HEK293 (cell line): ENCODE results near the gene HCFC1.

Experiments used
- CTCF ChIA-PET: fragments of 350-600 bp; formaldehyde crosslinking; extraction: SDS; loops from one replicate; lab custom pipeline; 2021; ENCODE audit warnings: antibody characterized with exemption; lab: Yijun Ruan, JAX
- POLR2A ChIA-PET: fragments of 300-600 bp; formaldehyde crosslinking; extraction: SDS; loops from one replicate; lab custom pipeline; 2020; ENCODE audit warnings: antibody characterized with exemption, inconsistent platforms; lab: Yijun Ruan, JAX
- H3K27ac ChIP-seq: fragments of 200-500 bp; sonication (Bioruptor generic); 2 replicates; pipeline ENCODE4 v1.5.1; 2014; ENCODE audit warnings: low read depth, low read length, control low read depth, inconsistent platforms; ENCODE audit errors: extremely low read depth
- H3K36me3 ChIP-seq, 2 experiments: fragments of 200-500 bp in 1 of 2; sonication (Bioruptor generic) in 1 of 2; 1 replicate in 1 of 2; 2 replicates in 1 of 2; pipeline ENCODE4 v1.5.1; 2014 to 2017; ENCODE audit warnings: inconsistent platforms in 2 of 2, low read length in 2 of 2; ENCODE audit not compliant: control insufficient read depth in 2 of 2, insufficient read depth in 1 of 2
- H3K4me1 ChIP-seq: fragments of 200-500 bp; sonication (Bioruptor generic); 2 replicates; pipeline ENCODE4 v1.5.1; 2014; ENCODE audit warnings: mild to moderate bottlenecking, low read length, inconsistent platforms; ENCODE audit not compliant: control insufficient read depth, insufficient read depth
- H3K4me3 ChIP-seq: 2 replicates; pipeline ENCODE4 v1.5.1; 2011; ENCODE audit warnings: low read depth, mild to moderate bottlenecking, control low read depth, low read length, moderate library complexity
- H3K9me3 ChIP-seq: fragments of 200-500 bp; sonication (Bioruptor generic); 2 replicates; pipeline ENCODE4 v1.5.1; 2014; ENCODE audit warnings: low read depth, low read length, inconsistent platforms; ENCODE audit not compliant: control insufficient read depth, insufficient read depth
- ELK4 ChIP-seq: IDR thresholded peaks from 2 replicates; pipeline ENCODE4 v1.6.1; 2011; ENCODE audit warnings: mild to moderate bottlenecking, low read depth, low read length, borderline replicate concordance
- KLF16 ChIP-seq: fragments of 450-650 bp; formaldehyde crosslinking; IDR thresholded peaks from 2 replicates; pipeline ENCODE4 v1.5.1; 2017; ENCODE audit warnings: missing biosample characterization, missing genetic modification characterization
- SP2 ChIP-seq: fragments of 450-650 bp; formaldehyde crosslinking; IDR thresholded peaks from 2 replicates; pipeline ENCODE4 v1.5.1; 2016; ENCODE audit warnings: missing biosample characterization, missing genetic modification characterization
- SP3 ChIP-seq: fragments of 450-650 bp; formaldehyde crosslinking; IDR thresholded peaks from 2 replicates; pipeline ENCODE4 v1.5.1; 2016; ENCODE audit warnings: missing biosample characterization, missing genetic modification characterization
- ZBTB21 ChIP-seq: fragments of 450-650 bp; formaldehyde crosslinking; IDR thresholded peaks from 2 replicates; pipeline ENCODE4 v1.5.1; 2017; ENCODE audit warnings: missing biosample characterization, missing genetic modification characterization
- ZFP69B ChIP-seq: fragments of 450-650 bp; formaldehyde crosslinking; IDR thresholded peaks from 2 replicates; pipeline ENCODE4 v1.5.1; 2016; ENCODE audit warnings: missing biosample characterization, missing genetic modification characterization
- ZNF114 ChIP-seq: fragments of 450-650 bp; formaldehyde crosslinking; IDR thresholded peaks from 2 replicates; pipeline ENCODE4 v1.5.0; 2017; ENCODE audit warnings: missing biosample characterization, missing genetic modification characterization
- ZNF174 ChIP-seq: fragments of 450-650 bp; formaldehyde crosslinking; IDR thresholded peaks from 2 replicates; pipeline ENCODE4 v1.5.0; 2017; ENCODE audit warnings: missing biosample characterization, mild to moderate bottlenecking, missing genetic modification characterization
- ZNF184 ChIP-seq: fragments of 450-650 bp; IDR thresholded peaks from 2 replicates; pipeline ENCODE4 v1.5.1; 2018; ENCODE audit warnings: missing biosample characterization, mild to moderate bottlenecking, missing genetic modification characterization
- ZNF214 ChIP-seq: fragments of 450-650 bp; formaldehyde crosslinking; IDR thresholded peaks from 2 replicates; pipeline ENCODE4 v1.5.1; 2017; ENCODE audit warnings: missing biosample characterization, mild to moderate bottlenecking, missing genetic modification characterization, borderline replicate concordance
- ZNF23 ChIP-seq: fragments of 450-650 bp; formaldehyde crosslinking; IDR thresholded peaks from 2 replicates; pipeline ENCODE4 v1.5.1; 2016; ENCODE audit warnings: missing biosample characterization, missing genetic modification characterization, borderline replicate concordance
- ZNF239 ChIP-seq: fragments of 450-650 bp; formaldehyde crosslinking; IDR thresholded peaks from 2 replicates; pipeline ENCODE4 v1.5.1; 2016; ENCODE audit warnings: missing biosample characterization, missing genetic modification characterization
- ZNF248 ChIP-seq: fragments of 450-650 bp; formaldehyde crosslinking; IDR thresholded peaks from 2 replicates; pipeline ENCODE4 v1.5.1; 2017; ENCODE audit warnings: missing biosample characterization, missing genetic modification characterization
- ZNF302 ChIP-seq: fragments of 450-650 bp; formaldehyde crosslinking; IDR thresholded peaks from 2 replicates; pipeline ENCODE4 v1.5.1; 2016; ENCODE audit warnings: missing biosample characterization, missing genetic modification characterization, low read depth
- ZNF324 ChIP-seq: fragments of 450-650 bp; formaldehyde crosslinking; IDR thresholded peaks from 2 replicates; pipeline ENCODE4 v1.5.1; 2016; ENCODE audit warnings: missing biosample characterization, missing genetic modification characterization
- ZNF341 ChIP-seq: fragments of 450-650 bp; formaldehyde crosslinking; IDR thresholded peaks from 2 replicates; pipeline ENCODE4; 2016; ENCODE audit warnings: low read depth, missing biosample characterization, missing genetic modification characterization
- ZNF488 ChIP-seq: fragments of 450-650 bp; formaldehyde crosslinking; IDR thresholded peaks from 2 replicates; pipeline ENCODE4 v1.5.1; 2016; ENCODE audit warnings: missing biosample characterization, missing genetic modification characterization
- ZNF548 ChIP-seq: fragments of 450-650 bp; formaldehyde crosslinking; IDR thresholded peaks from 2 replicates; pipeline ENCODE4 v1.5.1; 2016; ENCODE audit warnings: missing biosample characterization, missing genetic modification characterization
- ZNF560 ChIP-seq: fragments of 450-650 bp; formaldehyde crosslinking; IDR thresholded peaks from 2 replicates; pipeline ENCODE4 v1.5.1; 2017; ENCODE audit warnings: missing biosample characterization, missing genetic modification characterization, borderline replicate concordance
- ZNF596 ChIP-seq: fragments of 450-650 bp; IDR thresholded peaks from 2 replicates; pipeline ENCODE4 v1.5.0; 2018; ENCODE audit warnings: missing biosample characterization, mild to moderate bottlenecking, missing genetic modification characterization, moderate library complexity
- ZNF621 ChIP-seq: fragments of 450-650 bp; formaldehyde crosslinking; IDR thresholded peaks from 2 replicates; pipeline ENCODE4 v1.5.1; 2017; ENCODE audit warnings: missing biosample characterization, missing genetic modification characterization
- ZNF639 ChIP-seq: fragments of 450-650 bp; formaldehyde crosslinking; IDR thresholded peaks from 2 replicates; pipeline ENCODE4 v1.5.1; 2016; ENCODE audit warnings: missing biosample characterization, missing genetic modification characterization
- ZNF792 ChIP-seq: fragments of 450-650 bp; formaldehyde crosslinking; IDR thresholded peaks from 2 replicates; pipeline ENCODE4 v1.5.1; 2016; ENCODE audit warnings: missing biosample characterization, missing genetic modification characterization
- TF ChIP-seq, protein P1 (sequence below): fragments of 450-650 bp; formaldehyde crosslinking; IDR thresholded peaks from 2 replicates; pipeline ENCODE4 v1.5.1; 2016; ENCODE audit warnings: missing biosample characterization, missing genetic modification characterization, borderline replicate concordance
- TF ChIP-seq, protein P2 (sequence below): fragments of 450-650 bp; formaldehyde crosslinking; IDR thresholded peaks from 2 replicates; pipeline ENCODE4 v1.5.1; 2016; ENCODE audit warnings: missing biosample characterization, missing genetic modification characterization

HCFC1 gene

DNA sequence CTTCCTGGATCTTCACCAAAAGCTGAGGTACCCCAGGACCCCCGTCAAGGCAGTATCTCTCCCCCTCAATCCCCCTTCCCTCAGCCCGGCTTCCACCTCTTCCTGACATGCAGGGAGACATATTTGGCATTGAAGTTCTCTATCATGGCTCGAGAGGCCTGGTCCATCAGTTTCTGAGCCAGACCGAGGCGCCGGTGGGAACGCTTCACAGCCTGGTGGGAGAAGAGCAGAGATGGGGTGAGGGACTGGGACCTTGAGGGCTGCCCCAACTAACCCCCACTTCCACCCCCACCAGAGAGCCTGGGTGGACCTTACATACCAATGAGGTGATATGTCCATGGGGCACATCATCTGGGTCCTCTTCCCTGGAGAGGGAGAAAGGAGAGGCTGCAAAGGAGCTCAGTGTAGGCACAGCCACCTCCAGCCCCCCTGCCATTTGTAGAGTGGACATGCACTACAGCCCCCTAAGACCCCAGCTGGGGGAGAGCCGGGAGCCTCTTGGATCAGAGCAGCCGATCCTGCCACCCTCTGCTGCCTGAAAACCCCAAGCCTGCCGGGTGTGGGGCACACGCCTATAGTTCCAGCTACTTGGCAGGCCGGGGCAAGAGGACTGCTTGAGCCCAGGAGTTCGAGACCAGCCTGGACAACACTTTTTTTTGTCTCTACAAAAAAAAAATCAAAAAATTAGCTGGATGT, 39.2 kb downstream of the HCFC1 start:
- Histone ChIP-seq H3K4me1 (peaks cover 17% of the 10 kb centered on the region), H3K27ac (no peak overlapping the region)
- POLR2A ChIA-PET, result interaction anchor here (1.5 kb wide), 1 partner anchor 39 kb away, joined by 3 read pairs; the partner anchor contains the start of gene HCFC1

GRCh38 chrX:153931748-153932147, 39.9 kb downstream of the HCFC1 start:
- H3K36me3 ChIP-seq, result peaks cover 23 to 48% of the 10 kb centered on the region in 2 experiments
- no peak overlapping the region for H3K4me3 ChIP-seq
- POLR2A ChIA-PET, result interaction anchor here (0.7 kb wide), 1 partner anchor 40 kb away, joined by 3 read pairs; the partner anchor contains the start of gene HCFC1
- H3K27ac ChIP-seq, result 0 out of 2 replicates have a peak overlapping the region, but pooled peaks have one; percentile 19
- no peaks in the 10 kb centered on the region for H3K9me3 ChIP-seq
- TF ChIP-seq, protein P1, sequence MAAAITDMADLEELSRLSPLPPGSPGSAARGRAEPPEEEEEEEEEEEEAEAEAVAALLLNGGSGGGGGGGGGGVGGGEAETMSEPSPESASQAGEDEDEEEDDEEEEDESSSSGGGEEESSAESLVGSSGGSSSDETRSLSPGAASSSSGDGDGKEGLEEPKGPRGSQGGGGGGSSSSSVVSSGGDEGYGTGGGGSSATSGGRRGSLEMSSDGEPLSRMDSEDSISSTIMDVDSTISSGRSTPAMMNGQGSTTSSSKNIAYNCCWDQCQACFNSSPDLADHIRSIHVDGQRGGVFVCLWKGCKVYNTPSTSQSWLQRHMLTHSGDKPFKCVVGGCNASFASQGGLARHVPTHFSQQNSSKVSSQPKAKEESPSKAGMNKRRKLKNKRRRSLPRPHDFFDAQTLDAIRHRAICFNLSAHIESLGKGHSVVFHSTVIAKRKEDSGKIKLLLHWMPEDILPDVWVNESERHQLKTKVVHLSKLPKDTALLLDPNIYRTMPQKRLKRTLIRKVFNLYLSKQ (tag by site-specific recombination), result no peak
- no peak for TF ChIP-seq ZNF239 (tag by site-specific recombination)
- no peak for TF ChIP-seq ZNF639
- TF ChIP-seq SP3 (tag by site-specific recombination), result no peak
- TF ChIP-seq ZNF792 (tag by site-specific recombination), result no peak
- TF ChIP-seq ZNF23 (tag by site-specific recombination), result no peak
- no peak for TF ChIP-seq ZNF596 (tag by site-specific recombination)
- TF ChIP-seq ZBTB21 (tag by site-specific recombination), result no peak
- TF ChIP-seq, all 188 proteins: peak for 0
- peaks cover 17% of the 10 kb centered on the region for H3K4me1 ChIP-seq
- CTCF ChIA-PET, result interaction anchor here (14.7 kb wide), 1 partner anchor 17 kb away, joined by 267 read pairs; the partner anchor contains the start of gene RENBP

More for the DNA sequence above, 39.2 kb downstream of the HCFC1 start:
- Histone ChIP-seq H3K36me3 (peaks cover 23 to 48% of the 10 kb centered on the region in 2 experiments), H3K9me3 (no peaks in the 10 kb centered on the region), H3K4me3 (no peak overlapping the region)
- CTCF ChIA-PET, result interaction anchor here (0.8 to 14.7 kb wide), 5 partner anchors 9 to 168 kb away, joined by 3 to 267 read pairs (median 3); partner anchors contain the start of genes PLXNB3 and RENBP
- no peak for TF ChIP-seq ZNF560 (tag by site-specific recombination)
- TF ChIP-seq KLF16 (tag by site-specific recombination), result no peak
- no peak for TF ChIP-seq ZNF248 (tag by site-specific recombination)
- TF ChIP-seq ZFP69B (tag by site-specific recombination), result no peak
- no peak for TF ChIP-seq ZNF341
- TF ChIP-seq ZNF621, result no peak
- TF ChIP-seq ZNF174 (tag by site-specific recombination), result no peak
- TF ChIP-seq ZNF214, result no peak

- H3K4me3 ChIP-seq, result no peak overlapping the region
- ChIA-PET POLR2A (interaction anchor here (0.7 kb wide), 1 partner anchor 40 kb away, joined by 3 read pairs; the partner anchor contains the start of gene HCFC1), CTCF (interaction anchor here (0.7 to 14.7 kb wide), 2 partner anchors 8 to 18 kb away, joined by 3 to 267 read pairs; partner anchors contain the start of gene RENBP)
- H3K36me3 ChIP-seq, result peaks cover 23 to 48% of the 10 kb centered on the region in 2 experiments
- TF ChIP-seq ZNF548 (tag by site-specific recombination) (no peak), ELK4 (no peak), ZNF488 (no peak), KLF16 (tag by site-specific recombination) (no peak), ZNF184 (tag by site-specific recombination) (no peak), ZNF324 (tag by site-specific recombination) (no peak), SP2 (tag by site-specific recombination) (no peak), ZNF302 (tag by site-specific recombination) (no peak), ZNF114 (tag by site-specific recombination) (no peak)
- TF ChIP-seq, protein P2, sequence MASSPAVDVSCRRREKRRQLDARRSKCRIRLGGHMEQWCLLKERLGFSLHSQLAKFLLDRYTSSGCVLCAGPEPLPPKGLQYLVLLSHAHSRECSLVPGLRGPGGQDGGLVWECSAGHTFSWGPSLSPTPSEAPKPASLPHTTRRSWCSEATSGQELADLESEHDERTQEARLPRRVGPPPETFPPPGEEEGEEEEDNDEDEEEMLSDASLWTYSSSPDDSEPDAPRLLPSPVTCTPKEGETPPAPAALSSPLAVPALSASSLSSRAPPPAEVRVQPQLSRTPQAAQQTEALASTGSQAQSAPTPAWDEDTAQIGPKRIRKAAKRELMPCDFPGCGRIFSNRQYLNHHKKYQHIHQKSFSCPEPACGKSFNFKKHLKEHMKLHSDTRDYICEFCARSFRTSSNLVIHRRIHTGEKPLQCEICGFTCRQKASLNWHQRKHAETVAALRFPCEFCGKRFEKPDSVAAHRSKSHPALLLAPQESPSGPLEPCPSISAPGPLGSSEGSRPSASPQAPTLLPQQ, result no peak
- H3K9me3 ChIP-seq, result no peaks in the 10 kb centered on the region
- peaks cover 17% of the 10 kb centered on the region for H3K4me1 ChIP-seq
- 0 out of 2 replicates have a peak overlapping the region, but pooled peaks have one; percentile 19 for H3K27ac ChIP-seq
Observed at GRCh38 chrX:153931151-153931550, 40.5 kb downstream of the HCFC1 start.
